OCI-LY1 (cell line): ENCODE measurements around the gene SH3RF3.

ENCODE experiments used
- H2AFZ ChIP-seq: fragments of 200-600 bp; sonication (generic), shearing (Covaris generic); 2 replicates; pipeline ENCODE4 v1.6.0; 2014; ENCODE audit warnings: antibody characterized with exemption, mild to moderate bottlenecking, low read length
- H3F3A ChIP-seq: fragments of 200-600 bp; sonication (generic), shearing (Covaris generic); 2 replicates; pipeline ENCODE4 v1.6.0; 2014; ENCODE audit warnings: mild to moderate bottlenecking, antibody characterized with exemption, low read length, moderate library complexity; ENCODE audit not compliant: insufficient read depth
- H3K27ac ChIP-seq: fragments of 200-600 bp; sonication (generic); 2 replicates; pipeline ENCODE4 v1.5.1; 2014; ENCODE audit warnings: low read length, mixed run types, mild to moderate bottlenecking, low read depth; ENCODE audit not compliant: poor library complexity, severe bottlenecking
- H3K27me3 ChIP-seq: fragments of 200-600 bp; sonication (generic); 2 replicates; pipeline ENCODE4 v1.6.0; 2014; ENCODE audit warnings: antibody characterized with exemption, mild to moderate bottlenecking, low read length, moderate library complexity; ENCODE audit not compliant: insufficient read depth
- H3K36me3 ChIP-seq: fragments of 200-600 bp; sonication (generic); 2 replicates; pipeline ENCODE4 v1.6.1; 2014; ENCODE audit warnings: mild to moderate bottlenecking, antibody characterized with exemption, low read length, moderate library complexity, mixed read lengths; ENCODE audit not compliant: insufficient read depth
- H3K4me1 ChIP-seq: fragments of 200-600 bp; sonication (generic); 2 replicates; pipeline ENCODE4 v1.5.1; 2014; ENCODE audit warnings: mild to moderate bottlenecking, low read length, moderate library complexity; ENCODE audit not compliant: insufficient read depth, severe bottlenecking
- H3K4me2 ChIP-seq: fragments of 200-600 bp; sonication (generic), shearing (Covaris generic); 2 replicates; pipeline ENCODE4 v1.6.1; 2014; ENCODE audit warnings: low read length
- H3K4me3 ChIP-seq: fragments of 200-600 bp; sonication (generic); 2 replicates; pipeline ENCODE4 v1.5.1; 2014; ENCODE audit warnings: low read length, low read depth, mild to moderate bottlenecking, mixed read lengths; ENCODE audit not compliant: poor library complexity, severe bottlenecking
- H3K79me2 ChIP-seq: fragments of 200-600 bp; shearing (Covaris generic); 2 replicates; pipeline ENCODE4 v1.6.1; 2016; ENCODE audit warnings: mixed run types, low read length, mixed read lengths; ENCODE audit not compliant: insufficient read depth
- H3K9ac ChIP-seq: fragments of 200-600 bp; sonication (generic), shearing (Covaris generic); 2 replicates; pipeline ENCODE4 v1.6.1; 2014; ENCODE audit warnings: mild to moderate bottlenecking, low read length, mixed read lengths
- H3K9me2 ChIP-seq: fragments of 200-600 bp; sonication (generic), shearing (Covaris generic); 2 replicates; pipeline ENCODE4 v1.6.1; 2014; ENCODE audit warnings: low read depth, mild to moderate bottlenecking, low read length, mixed read lengths
- H3K9me3 ChIP-seq: fragments of 200-600 bp; shearing (Covaris generic); 2 replicates; pipeline ENCODE4 v1.6.1; 2014; ENCODE audit warnings: low read length, mixed read lengths
- H4K20me1 ChIP-seq: fragments of 200-600 bp; sonication (generic), shearing (Covaris generic); 2 replicates; pipeline ENCODE4 v1.6.0; 2016; ENCODE audit warnings: mild to moderate bottlenecking, low read length; ENCODE audit not compliant: insufficient read depth
- CTCF ChIP-seq: fragments of 200-600 bp; sonication (generic), shearing (Covaris generic); IDR thresholded peaks from 2 replicates; pipeline ENCODE4 v1.5.1; 2017; ENCODE audit warnings: mild to moderate bottlenecking, antibody characterized with exemption, low read length, moderate library complexity, mixed read lengths
- EZH2 ChIP-seq: fragments of 200-600 bp; sonication (generic), shearing (Covaris generic); IDR thresholded peaks from 2 replicates; pipeline ENCODE4 v1.8.0; 2017; ENCODE audit warnings: borderline replicate concordance, mixed run types, mild to moderate bottlenecking, antibody characterized with exemption, low read length, moderate library complexity, mixed read lengths

SH3RF3 gene

GRCh38 chr2:109333414-109334210 lies 204.6 kb downstream of the SH3RF3 start:
- H3K36me3 ChIP-seq: no peaks in the 10 kb centered on the region
- H3K4me3 ChIP-seq: no peak overlapping the region
- no peak overlapping the region for H2AFZ ChIP-seq
- no peak overlapping the region for H3K27ac ChIP-seq
- no peaks in the 10 kb centered on the region for H3K27me3 ChIP-seq
- H3K4me1 ChIP-seq: no peaks in the 10 kb centered on the region
- H3K9me3 ChIP-seq: no peaks in the 10 kb centered on the region
- no peak overlapping the region for H3K4me2 ChIP-seq
- no peaks in the 10 kb centered on the region for H4K20me1 ChIP-seq
- no peaks in the 10 kb centered on the region for H3F3A ChIP-seq
- no peaks in the 10 kb centered on the region for H3K79me2 ChIP-seq
- no peak for TF ChIP-seq CTCF
- TF ChIP-seq EZH2: no peak
- no peaks in the 10 kb centered on the region for H3K9me2 ChIP-seq
- H3K9ac ChIP-seq: no peak overlapping the region

GRCh38 chr2:109335631-109336176 lies 206.7 kb downstream of the SH3RF3 start:
- Histone ChIP-seq H3F3A (no peaks in the 10 kb centered on the region), H3K4me1 (no peaks in the 10 kb centered on the region), H2AFZ (no peak overlapping the region), H3K4me3 (no peak overlapping the region), H4K20me1 (no peaks in the 10 kb centered on the region), H3K9me2 (no peaks in the 10 kb centered on the region), H3K79me2 (no peaks in the 10 kb centered on the region), H3K9me3 (no peaks in the 10 kb centered on the region), H3K4me2 (no peak overlapping the region), H3K27ac (no peak overlapping the region), H3K36me3 (no peaks in the 10 kb centered on the region), H3K27me3 (0 out of 2 replicates have a peak, but pooled peaks cover 4% of the 10 kb centered on the region), H3K9ac (no peak overlapping the region)
- no peak for TF ChIP-seq EZH2

- no peaks in the 10 kb centered on the region for H3K79me2 ChIP-seq
- H3K4me2 ChIP-seq: no peak overlapping the region
- H3F3A ChIP-seq: no peaks in the 10 kb centered on the region
- H3K4me1 ChIP-seq: no peaks in the 10 kb centered on the region
- H3K9me3 ChIP-seq: no peaks in the 10 kb centered on the region
- H3K27me3 ChIP-seq: 0 out of 2 replicates have a peak, but pooled peaks cover 4% of the 10 kb centered on the region
- no peak for TF ChIP-seq CTCF
- no peak for TF ChIP-seq EZH2
- H3K4me3 ChIP-seq: no peak overlapping the region
- no peak overlapping the region for H3K9ac ChIP-seq
- H3K9me2 ChIP-seq: no peaks in the 10 kb centered on the region
- H4K20me1 ChIP-seq: no peaks in the 10 kb centered on the region
- no peak overlapping the region for H3K27ac ChIP-seq
- no peaks in the 10 kb centered on the region for H3K36me3 ChIP-seq
- no peak overlapping the region for H2AFZ ChIP-seq
Measured at GRCh38 chr2:109336296-109336695, 207.3 kb downstream of the SH3RF3 start.
